ENCODE data around the gene ZCCHC8.

DNA sequence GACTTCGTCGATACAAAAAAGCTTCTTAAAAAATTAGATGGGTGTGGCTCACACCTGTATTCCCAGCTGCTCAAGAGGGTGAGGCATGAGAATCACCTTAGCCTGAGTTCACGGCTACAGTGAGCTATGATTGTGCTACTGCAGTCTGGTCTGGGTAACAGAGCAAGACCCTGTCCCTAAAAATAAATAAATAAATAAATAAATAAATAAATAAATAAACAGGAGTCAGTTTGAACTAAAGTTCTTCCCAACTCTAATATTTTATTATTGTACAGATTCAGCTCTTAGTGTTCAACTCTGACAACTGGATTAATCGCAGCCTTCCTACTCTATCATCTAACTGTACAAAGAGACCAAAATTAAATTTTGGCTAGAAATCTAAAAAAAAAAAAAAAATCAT lies 65.5 kb downstream of the ZCCHC8 start:
- TF ChIP-seq POLR2A (IDR thresholded peaks at IDR 0.05; ENCODE audit: low read length) (no peak), GATA1 (IDR thresholded peaks at IDR 0.05; ENCODE audit: low read depth, low read length) (no peak)

Data from erythroblast (primary cell).